Measurements from ENCODE around the gene NOVA1.
"Not testable (repeated sequence)": the region's sequence is repeated elsewhere in the genome, so short reads cannot be mapped to it uniquely, and the experiment has no call there.

Gene NOVA1

GRCh38 chr14:26597589-26598080, at the start of gene NOVA1:
Gene NOVA1 (minus strand): TSS chr14:26598033. CDS start chr14:26597436, 597 bp downstream.
- DNase-seq (ENCODE audit: low read depth) = peak; percentile 2

GRCh38 chr14:26645057-26645456, 47.2 kb upstream of the NOVA1 start:
- not testable (repeated sequence) for DNase-seq (ENCODE audit: low read depth)

GRCh38 chr14:26636561-26636960, 38.7 kb upstream of the NOVA1 start:
- DNase-seq (ENCODE audit: low read depth) = peak; percentile 9

GRCh38 chr14:26634946-26635345, 37.1 kb upstream of the NOVA1 start:
- not testable (repeated sequence) for DNase-seq (ENCODE audit: low read depth)

- DNase-seq (ENCODE audit: low read depth) = no peak
Measured at GRCh38 chr14:26626256-26626655, 28.4 kb upstream of the NOVA1 start.

- DNase-seq (ENCODE audit: low read depth) = no peak
Measured at GRCh38 chr14:26622611-26623010, 24.8 kb upstream of the NOVA1 start.

- DNase-seq (ENCODE audit: low read depth) = peak; percentile 57
Measured at GRCh38 chr14:26621807-26622560, 24.2 kb upstream of the NOVA1 start.

GRCh38 chr14:26621364-26621763, 23.5 kb upstream of the NOVA1 start:
- DNase-seq (ENCODE audit: low read depth) = peak; percentile 15

- no peak for DNase-seq (ENCODE audit: low read depth)
Measured at GRCh38 chr14:26611259-26611658, 13.4 kb upstream of the NOVA1 start.

GRCh38 chr14:26606729-26607312, 9.0 kb upstream of the NOVA1 start:
- DNase-seq (ENCODE audit: low read depth) = no peak

- DNase-seq (ENCODE audit: low read depth) = no peak
Measured at GRCh38 chr14:26605602-26606001, 7.8 kb upstream of the NOVA1 start.

GRCh38 chr14:26602902-26603301, 5.1 kb upstream of the NOVA1 start:
- DNase-seq (ENCODE audit: low read depth) = no peak

- DNase-seq (ENCODE audit: low read depth) = no peak
Measured at GRCh38 chr14:26601856-26602255, 4.0 kb upstream of the NOVA1 start.

GRCh38 chr14:26599291-26599690, 1.5 kb upstream of the NOVA1 start:
- no peak for DNase-seq (ENCODE audit: low read depth)

- no peak for DNase-seq (ENCODE audit: low read depth)
Measured at GRCh38 chr14:26598672-26599131, 869 bp upstream of the NOVA1 start.

- peak; percentile 76 for DNase-seq (ENCODE audit: low read depth)
Measured at GRCh38 chr14:26598081-26598671, 343 bp upstream of the NOVA1 start.

- DNase-seq (ENCODE audit: low read depth) = peak; percentile 1
Measured at GRCh38 chr14:26597071-26597588, 703 bp downstream of the NOVA1 start.

- DNase-seq (ENCODE audit: low read depth) = peak; percentile 5
Measured at GRCh38 chr14:26596543-26597061, 1.2 kb downstream of the NOVA1 start.

- DNase-seq (ENCODE audit: low read depth) = no peak
Measured at GRCh38 chr14:26595926-26596542, 1.8 kb downstream of the NOVA1 start.

- no peak for DNase-seq (ENCODE audit: low read depth)
Measured at GRCh38 chr14:26594756-26595545, 2.9 kb downstream of the NOVA1 start.

GRCh38 chr14:26594148-26594547, 3.7 kb downstream of the NOVA1 start:
- DNase-seq (ENCODE audit: low read depth) = no peak

Measured in iris pigment epithelial cell (primary cell).